NOMO-1 (cell line): ENCODE measurements around the gene PPP4R2.
"Not testable (repeated sequence)": the region's sequence is repeated elsewhere in the genome, so short reads cannot be mapped to it uniquely, and the experiment has no call there.

Experiments used
- DNase-seq, 2 experiments: peaks; one replicate each; lab custom pipeline; 2025; ENCODE audit not compliant: unreplicated experiment in 2 of 2; lab: John Stamatoyannopoulos, UW

PPP4R2 gene

DNA sequence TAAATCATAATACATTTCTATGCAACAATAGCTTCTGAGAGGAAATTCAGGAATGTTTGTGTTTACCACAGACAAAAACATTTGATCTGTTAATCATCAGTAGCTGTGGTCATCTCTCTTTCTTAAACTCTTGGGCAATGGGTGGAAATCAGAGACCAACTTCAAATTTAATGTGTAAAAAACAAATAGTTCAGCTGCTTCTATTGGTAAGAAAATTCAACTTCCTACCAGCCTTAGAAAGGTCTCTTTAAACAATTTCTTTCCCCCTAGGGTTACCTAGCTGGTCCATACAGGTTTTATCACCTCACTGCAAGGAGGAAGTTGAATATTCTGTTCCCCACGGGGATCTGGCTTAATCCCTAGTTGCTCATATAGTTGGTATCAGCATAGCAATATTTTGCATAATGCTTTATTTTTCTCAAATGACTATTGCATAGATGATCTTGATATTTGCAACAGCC lies 20.3 kb upstream of the PPP4R2 start:
- DNase-seq: no peak

DNA sequence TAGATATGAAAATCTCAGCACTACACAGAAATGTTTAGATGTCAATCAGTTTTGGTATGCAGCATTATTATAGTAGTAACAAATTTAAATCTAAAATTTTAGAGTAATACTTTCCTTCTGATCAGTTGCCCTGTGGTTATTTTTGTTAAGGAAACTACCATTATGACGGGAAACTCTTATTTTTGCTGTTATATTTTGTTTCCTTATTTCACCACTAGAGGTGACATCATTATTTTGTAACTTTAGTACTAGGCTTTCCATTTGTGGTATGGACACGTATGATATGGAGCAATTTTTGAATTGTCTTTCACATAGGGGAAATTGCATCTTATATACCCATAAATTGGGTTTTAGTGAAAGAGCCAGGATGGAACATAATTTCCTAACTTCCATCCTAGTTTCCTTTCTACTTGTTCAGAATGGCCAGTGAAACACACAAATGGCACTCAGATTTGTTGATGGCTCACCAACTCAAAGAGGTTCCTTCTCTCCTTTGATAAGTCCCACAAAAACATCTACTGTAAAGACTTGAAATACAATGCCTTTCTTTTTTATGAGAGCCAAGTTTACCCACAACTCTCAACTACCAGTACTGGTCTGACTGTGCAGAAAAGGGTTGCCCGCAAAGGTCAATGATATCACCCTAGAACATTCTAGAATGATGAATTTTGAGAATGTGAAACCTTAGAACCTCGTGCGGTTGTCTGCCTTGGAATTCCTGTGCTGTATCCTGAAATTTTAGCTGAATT lies 19.4 kb upstream of the PPP4R2 start:
- peak; percentile 49 to 86 for DNase-seq

DNA sequence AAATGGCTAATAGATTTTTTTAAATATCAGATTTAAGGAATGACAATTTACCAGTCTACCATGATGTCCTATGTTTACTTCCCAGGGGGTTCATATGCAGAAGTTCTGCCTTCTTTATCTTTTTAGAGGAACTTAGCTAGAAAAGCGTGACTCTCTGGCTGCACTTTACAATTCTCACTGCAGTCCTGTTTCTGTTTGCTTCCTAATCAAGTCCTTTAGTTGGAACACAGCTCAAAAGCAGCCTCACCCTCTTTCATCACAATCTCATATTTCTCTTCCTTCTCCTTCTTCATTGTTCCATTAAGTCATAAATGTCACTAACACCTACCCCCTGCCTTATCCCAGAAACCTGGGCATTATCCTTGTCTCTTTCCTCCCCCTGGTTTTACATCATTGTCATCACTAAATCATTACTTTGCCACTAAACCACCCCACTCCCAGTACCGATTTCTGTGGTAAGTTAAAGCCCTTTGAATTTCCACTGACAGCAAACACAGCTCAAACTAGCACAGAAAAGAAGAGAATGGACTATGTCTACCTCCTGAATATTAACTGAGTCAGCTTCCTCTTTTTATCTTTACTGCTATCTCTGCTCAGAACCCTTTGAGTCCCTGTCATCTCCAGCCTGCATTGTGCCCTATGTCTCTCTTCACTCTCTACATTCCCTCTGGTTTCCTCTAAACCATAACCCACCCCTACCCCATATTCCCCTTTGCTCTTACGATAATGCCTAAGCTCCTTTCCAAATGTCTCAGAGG lies 13.8 kb upstream of the PPP4R2 start:
- peak in 1 of 2 experiments; percentile 50 for DNase-seq

DNA sequence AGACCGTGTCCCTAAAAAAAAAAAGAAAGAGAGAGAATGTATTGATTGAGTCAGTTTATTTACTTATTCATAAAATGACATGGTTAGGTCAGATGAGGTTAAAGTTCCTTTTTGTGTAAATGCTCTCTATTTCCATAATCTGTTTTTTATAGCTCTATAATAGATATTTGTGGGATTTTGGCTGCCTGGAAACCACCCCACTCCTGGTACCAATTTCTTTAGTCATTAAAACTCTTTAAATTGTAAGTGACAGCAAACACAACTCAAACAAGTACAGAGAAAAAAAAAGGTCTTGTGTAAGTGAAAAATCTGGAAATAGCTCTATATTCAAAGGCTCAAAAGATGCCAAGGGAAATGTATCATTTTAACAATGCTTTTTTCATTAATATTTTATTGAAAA lies 11.0 kb upstream of the PPP4R2 start:
- DNase-seq: no peak

DNA sequence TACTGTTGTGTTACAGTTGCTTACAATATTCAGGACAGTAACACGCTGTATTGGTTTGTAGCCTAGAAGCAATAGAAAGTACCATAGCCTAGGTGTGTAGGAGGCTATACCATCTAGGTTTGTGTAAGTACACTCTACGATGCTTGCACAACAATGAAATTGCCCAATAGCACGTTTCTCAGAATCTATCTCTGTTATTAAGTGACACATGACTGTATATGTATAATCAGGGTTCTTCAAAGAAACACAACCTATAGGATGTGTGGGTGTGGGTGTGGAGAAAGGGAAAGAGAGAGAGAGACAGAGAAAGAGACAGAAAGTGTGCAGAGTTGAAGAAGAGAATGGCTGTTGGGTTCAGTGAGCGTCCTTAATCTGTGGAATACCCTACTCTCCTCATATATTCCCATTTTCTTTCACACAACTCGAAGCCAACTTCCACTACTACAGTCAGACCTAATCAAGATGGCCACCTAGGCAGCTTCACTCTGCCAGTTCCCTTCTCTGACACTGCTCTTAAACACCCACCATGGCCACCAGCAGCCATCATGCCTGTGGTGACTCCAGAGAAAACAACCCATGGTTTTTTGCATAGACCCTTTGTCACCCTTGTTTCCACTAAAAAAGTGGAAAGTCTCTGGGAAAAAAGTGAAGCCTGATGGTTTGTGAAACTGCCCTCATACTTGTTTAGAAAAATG lies 5.8 kb upstream of the PPP4R2 start:
- no peak for DNase-seq

DNA sequence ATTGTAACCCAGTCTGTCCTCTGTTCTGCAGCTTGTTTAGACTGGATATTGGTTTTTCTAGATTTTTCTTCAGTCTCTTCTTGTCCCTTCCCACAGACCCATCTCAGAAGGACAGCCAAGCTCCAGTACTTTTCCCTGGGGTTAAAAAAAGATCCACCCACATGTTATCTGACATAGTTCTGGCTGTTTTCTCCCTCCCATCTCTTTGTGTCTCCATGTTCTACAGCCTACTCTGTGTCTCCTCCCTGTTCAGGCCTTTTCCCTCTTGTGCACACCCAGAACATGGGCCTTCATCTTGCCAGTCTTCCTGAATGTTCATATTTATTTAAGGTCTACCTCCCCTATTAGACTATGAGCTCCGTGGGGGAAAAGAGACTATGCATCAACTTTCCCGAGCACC lies 5.1 kb upstream of the PPP4R2 start:
- no peak for DNase-seq

DNA sequence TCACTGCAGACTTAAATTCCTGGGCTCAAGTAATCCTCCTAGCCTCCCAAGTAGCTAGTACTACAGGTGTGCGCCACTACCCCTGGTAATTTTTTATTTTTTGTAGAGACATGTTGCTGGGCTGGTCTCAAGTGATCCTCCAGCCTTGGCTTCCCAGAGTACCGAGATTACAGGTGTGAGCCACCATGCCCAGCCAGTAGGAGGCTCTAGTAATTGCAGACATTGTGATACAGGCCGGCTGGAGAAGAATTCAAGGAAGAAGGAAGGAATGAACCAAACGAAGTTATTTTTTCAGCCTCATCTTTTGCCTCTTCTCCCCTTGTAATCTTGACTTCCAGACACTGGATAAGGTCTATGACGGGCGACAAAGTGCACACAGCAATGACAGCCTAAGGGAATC lies 3.2 kb upstream of the PPP4R2 start:
- no peak for DNase-seq

DNA sequence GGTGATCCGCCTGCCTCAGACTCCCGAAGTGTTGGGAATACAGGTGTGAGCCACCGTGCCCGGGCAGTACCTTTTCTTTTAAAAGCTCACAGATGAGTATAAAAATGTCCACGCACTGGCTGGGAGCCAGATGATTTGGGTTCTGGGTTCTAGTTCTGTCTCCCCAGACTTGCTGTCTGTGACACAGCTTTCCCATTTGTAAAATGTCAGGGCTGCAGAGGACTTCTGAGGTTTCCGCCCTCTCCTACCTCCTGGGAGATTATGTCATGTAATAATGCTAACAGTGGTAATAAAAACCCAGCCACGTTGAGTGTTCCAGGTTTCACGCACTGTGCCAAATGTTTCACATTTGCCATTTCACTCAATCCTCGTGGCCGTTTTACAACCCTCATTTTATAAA lies 1.3 kb upstream of the PPP4R2 start:
- DNase-seq: no peak

DNA sequence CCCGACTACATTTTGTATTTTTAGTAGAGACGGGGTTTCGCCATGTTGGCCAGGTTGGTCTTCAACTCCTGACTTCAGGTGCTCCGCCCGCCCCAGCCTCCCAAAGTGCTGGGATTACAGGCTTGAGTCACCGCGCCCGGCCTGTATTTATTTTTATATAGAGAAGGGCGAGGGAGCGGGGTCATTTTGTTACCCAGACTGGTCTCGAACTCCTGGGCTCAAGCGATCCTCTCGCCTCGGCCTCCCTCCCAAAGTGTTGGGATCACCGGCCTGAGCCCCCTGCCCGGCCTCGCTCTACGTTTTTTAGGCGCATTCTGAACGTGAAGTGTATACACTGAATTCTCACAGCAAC lies 514 bp upstream of the PPP4R2 start:
- DNase-seq: no peak

DNA sequence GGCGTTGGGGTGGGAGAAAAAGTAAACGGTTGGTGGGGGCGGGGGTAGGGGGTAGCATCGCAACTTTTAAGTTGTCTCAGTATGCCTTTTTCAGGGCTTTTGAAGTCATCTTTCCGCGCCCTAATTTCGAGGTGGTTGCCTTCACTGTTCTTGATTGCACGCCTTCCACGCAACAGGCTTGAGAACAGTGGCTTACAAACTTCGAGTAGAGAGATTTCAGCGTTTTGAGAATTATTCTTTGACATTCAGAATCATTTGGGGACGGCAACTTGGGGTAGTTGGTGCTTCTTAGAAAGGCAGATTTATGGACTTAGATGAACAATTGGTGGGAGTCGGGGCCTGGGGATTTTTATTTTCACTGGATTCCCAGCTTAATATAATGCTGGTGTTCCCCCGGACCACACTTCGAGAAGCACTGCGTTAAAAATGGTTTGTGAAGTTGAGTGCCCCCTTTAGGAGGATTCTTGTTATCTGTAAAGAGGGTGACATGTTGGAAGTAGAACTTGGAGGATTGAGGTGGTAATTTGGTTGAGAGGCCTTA lies 880 bp downstream of the PPP4R2 start:
- peak; percentile 15 to 70 for DNase-seq

DNA sequence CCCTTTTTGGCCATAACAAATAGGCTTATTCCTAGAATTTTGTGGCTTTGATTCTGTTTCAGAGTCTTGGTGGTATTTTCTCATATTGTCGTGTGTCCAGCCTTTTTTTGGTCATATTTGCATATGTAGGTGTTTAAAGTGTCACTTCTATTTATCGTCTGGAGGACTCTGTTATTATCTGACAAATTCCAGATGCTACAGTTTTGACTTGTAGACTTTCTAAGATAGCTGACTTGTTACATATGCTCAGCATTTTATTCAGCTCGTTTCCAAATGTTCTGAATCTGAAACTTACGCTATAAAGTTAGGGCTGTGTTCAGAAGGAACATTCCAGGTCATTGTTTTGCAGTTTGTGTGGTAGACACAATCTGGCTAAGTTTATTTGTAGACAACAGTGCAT lies 1.9 kb downstream of the PPP4R2 start:
- DNase-seq: no peak

DNA sequence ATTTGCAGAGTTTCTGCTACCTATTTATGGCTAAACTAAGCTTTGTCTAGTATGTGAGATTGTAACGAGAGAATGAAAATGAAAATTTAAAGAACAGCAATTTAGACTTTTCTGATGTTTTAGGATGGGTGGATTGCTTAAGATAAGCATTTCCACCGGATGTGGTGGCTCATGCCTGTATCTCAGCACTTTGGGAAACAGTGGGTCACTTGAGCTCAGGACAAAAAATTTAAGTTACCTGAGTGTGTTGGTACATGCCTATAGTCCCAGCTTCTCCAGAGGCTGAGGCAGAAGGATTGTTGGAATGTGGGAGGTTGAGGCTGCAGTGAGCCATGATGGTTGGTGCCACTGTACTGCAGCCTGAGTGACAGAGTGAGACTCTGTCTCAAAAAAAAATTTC lies 3.3 kb downstream of the PPP4R2 start:
- DNase-seq: no peak

DNA sequence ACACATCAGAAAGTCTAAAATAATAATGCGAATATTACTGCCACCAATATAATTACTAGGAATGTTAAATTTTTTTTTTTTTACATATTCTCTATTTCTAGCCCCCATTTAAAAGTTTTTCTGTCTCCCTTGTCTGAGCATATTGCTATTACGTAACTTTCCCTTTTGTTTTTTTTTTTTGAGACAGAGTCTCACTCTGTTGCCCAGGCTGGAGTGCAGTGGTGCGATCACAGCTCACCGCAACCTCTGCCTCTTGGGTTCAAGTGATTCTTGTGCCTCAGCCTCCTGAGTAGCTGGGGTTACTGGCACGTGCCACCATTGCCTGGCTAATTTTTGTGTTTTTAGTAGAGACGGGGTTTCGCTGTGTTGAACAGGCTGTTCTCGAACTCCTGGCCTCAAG lies 6.4 kb downstream of the PPP4R2 start:
- not testable (repeated sequence) for DNase-seq

DNA sequence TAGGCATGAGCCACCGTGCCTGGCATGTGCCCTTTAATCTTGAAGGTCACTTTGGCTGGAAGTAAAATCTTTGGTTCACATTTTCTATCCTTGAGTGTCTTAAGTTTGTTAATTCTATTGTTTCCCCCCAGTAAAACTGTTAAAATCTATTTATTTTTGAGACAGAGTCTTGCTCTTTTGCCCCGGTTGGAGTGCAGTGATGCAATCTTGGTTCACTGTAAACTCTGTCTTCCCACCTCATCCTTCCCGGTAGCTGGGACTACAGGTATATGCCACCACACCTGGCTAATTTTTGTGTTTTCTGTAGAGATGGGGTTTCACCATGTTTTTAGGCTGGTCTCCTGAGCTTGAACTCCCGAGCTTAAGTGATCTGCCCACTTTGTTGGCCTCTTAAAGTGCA lies 7.7 kb downstream of the PPP4R2 start:
- DNase-seq: no peak

DNA sequence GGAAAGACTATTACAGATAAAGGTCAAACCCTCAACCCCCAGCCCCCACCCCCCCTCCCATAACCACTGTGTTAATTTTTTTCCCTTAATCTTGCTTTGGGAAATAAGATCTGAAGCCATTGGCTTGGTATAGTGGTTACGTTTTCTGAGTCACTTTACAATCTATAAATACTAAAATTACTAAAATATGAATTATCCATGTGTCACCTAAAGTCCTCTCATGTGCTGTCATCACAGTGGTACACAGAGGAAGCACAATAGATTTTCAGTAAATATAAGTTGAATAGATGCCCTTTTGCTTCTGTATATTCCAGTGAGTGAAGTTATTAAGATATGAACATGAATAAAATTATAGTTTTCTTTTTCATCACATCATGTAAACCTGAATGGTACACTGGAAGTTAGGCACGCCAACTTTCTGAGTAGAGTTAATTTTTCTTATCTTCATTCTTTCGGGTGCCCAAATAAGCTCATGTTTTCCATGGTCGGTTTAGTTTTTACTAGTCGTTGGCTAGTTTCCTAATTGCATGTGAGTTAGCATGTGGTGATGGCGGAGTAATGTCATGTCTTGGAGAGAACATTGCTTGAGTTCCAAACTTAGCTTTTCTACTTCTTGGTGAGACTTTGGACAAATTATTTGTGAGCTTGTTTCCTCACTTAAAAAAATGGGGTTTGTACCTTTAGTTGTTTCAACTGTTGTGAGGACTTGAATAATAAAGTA lies 11.5 kb downstream of the PPP4R2 start:
- no peak for DNase-seq

DNA sequence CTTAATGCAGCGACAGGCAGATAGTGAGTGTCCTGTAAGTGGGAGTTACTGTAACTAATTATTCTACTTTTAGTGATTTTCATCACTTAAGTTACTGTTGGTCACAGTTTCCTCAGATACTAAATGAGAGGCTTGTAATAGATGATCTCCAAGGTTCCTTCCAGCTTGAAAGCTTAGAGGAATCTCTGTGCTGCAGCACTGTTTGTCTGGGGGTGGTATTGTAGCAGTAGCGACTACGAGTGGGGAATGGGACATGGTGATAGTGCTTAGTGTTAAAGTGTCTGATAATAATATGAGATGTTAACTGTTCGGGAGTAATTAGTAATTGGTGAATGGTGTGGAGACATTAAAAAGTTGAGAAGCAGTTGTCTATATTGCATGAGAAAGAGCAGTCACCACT lies 12.4 kb downstream of the PPP4R2 start:
- DNase-seq: no peak

DNA sequence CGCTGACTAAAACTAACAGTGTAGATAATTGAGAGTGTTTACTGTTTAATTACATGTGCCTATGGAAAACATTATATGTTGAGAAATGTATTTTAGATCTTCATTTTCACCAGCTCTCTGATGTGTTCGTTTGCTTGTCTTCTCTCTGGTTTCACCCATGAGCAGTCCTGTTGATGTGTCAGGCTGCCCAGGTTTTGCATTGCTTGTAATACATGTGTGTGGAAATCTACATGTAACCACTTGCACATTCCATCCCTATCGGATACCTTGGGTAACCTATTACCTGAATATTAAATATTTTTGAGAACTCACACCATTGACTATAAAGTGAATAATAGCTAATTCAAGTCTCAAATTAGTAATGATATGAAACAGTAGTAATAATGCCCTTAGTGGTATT lies 13.1 kb downstream of the PPP4R2 start:
- no peak for DNase-seq

DNA sequence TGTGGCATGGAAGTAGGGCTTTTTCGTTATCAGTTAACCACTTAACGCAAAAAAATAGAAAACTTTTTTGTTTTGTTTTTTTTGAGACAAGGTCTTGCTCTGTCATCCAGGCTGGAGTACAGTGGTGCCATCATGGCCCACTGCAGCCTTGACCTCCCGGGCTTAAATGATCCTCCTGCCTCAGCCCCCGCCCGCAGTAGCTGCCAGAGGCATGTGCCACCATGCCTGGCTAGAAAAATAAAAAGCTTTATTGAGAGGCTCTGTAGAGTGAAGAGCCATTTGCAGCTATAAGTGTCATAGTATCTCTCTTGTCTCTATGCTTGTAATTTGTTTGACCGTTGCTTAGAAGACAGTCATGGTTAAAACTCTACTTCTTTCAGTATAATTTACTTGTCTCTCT lies 13.5 kb downstream of the PPP4R2 start:
- DNase-seq: no peak

DNA sequence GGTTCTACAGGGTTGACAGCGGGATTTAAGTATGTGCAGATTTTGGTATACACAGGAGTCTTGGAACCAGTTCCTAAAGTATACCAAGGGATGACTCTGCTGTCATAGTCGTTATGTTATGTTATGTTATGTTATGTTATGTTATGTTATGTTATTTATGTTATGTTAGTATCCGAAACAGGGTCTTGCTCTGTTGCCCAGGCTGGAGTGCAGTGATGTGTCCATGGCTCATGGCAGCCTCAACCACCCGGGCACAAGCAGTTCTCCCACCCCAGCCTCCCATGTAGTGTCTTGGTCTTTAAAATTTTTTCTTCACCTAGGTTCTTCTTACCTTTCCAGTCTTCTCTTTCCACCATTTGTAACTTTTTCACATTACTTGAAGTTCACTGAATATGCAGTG lies 21.7 kb downstream of the PPP4R2 start:
- DNase-seq: no peak

DNA sequence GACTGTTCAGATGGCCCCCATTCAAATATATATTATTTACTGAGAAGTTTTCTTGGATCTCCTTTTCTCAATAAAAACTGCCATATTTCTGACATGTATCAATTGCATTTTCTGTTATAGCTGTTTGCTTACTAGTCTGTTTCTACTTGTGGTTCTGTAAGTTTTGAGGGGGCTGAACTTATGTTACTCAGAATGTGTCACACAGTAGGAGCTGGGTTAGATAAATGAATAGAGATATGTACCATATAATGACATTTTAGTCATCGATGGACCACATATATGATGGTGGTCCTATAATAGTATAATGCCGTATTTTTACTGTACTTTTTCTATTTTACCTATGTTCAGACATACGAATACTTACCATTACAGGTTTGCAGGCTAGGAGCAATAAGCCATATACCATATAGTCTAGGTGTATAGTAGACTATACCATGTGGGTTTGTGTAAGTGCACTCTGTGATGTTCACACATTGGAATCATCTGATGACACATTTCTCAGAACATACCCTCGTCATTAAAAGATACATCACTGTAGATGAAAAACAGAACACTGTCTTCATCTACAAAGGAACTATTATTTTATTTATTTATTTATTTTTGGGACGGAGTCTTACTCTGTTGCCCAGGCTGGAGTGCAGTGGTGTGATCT lies 22.3 kb downstream of the PPP4R2 start:
- DNase-seq: no peak
